Endothelial cell (in vitro differentiated cells): ENCODE results near the gene IQCE. TPM values are rescaled to one million over a fixed set of nuclear protein-coding genes. Genes with fewer than 3 reads are reported as not detected.

Source experiments
- DNase-seq: peaks from one replicate; pipeline ENCODE4 v3.0.0; 2021; ENCODE audit warnings: low spot score
- H3K27ac Mint-ChIP-seq: one replicate; pipeline ENCODE4 v1.8.0; 2021; ENCODE audit warnings: mixed read lengths, inconsistent platforms; ENCODE audit not compliant: unreplicated experiment
- H3K27me3 Mint-ChIP-seq: one replicate; pipeline ENCODE4 v1.8.0; 2021; ENCODE audit warnings: mild to moderate bottlenecking, moderate library complexity, mixed read lengths, inconsistent platforms; ENCODE audit not compliant: unreplicated experiment
- H3K36me3 Mint-ChIP-seq: one replicate; pipeline ENCODE4 v1.8.0; 2021; ENCODE audit warnings: mild to moderate bottlenecking, low read depth, mixed read lengths, inconsistent platforms; ENCODE audit not compliant: unreplicated experiment
- H3K4me1 Mint-ChIP-seq: one replicate; pipeline ENCODE4 v1.8.0; 2021; ENCODE audit warnings: mild to moderate bottlenecking, mixed read lengths, inconsistent platforms; ENCODE audit not compliant: unreplicated experiment
- H3K4me3 Mint-ChIP-seq: one replicate; pipeline ENCODE4 v1.8.0; 2021; ENCODE audit warnings: mild to moderate bottlenecking, mixed read lengths, inconsistent platforms; ENCODE audit not compliant: unreplicated experiment
- H3K9me3 Mint-ChIP-seq: one replicate; pipeline ENCODE4 v1.8.0; 2021; ENCODE audit warnings: mixed read lengths, inconsistent platforms; ENCODE audit not compliant: unreplicated experiment
- total RNA-seq: library from RNA; stranded (reverse); fragmentation: NEBNext Ultra II Directional; extraction: Animal tissue kit (Norgen Biotek cat#: 25700); gene quantifications from one replicate; pipeline ENCODE4 v1.2.1, GENCODE V29; 2021; ENCODE audit not compliant: unreplicated experiment
- TF ChIP-seq, protein P1 (sequence below): fragments of 200-600 bp; sonication (generic); IDR thresholded peaks from one replicate; pipeline ENCODE4 v1.5.0; 2021; ENCODE audit warnings: antibody characterized with exemption; ENCODE audit not compliant: unreplicated experiment

Gene IQCE
- total RNA-seq, 1 donor from 2014 or later: 9.6 TPM

DNA sequence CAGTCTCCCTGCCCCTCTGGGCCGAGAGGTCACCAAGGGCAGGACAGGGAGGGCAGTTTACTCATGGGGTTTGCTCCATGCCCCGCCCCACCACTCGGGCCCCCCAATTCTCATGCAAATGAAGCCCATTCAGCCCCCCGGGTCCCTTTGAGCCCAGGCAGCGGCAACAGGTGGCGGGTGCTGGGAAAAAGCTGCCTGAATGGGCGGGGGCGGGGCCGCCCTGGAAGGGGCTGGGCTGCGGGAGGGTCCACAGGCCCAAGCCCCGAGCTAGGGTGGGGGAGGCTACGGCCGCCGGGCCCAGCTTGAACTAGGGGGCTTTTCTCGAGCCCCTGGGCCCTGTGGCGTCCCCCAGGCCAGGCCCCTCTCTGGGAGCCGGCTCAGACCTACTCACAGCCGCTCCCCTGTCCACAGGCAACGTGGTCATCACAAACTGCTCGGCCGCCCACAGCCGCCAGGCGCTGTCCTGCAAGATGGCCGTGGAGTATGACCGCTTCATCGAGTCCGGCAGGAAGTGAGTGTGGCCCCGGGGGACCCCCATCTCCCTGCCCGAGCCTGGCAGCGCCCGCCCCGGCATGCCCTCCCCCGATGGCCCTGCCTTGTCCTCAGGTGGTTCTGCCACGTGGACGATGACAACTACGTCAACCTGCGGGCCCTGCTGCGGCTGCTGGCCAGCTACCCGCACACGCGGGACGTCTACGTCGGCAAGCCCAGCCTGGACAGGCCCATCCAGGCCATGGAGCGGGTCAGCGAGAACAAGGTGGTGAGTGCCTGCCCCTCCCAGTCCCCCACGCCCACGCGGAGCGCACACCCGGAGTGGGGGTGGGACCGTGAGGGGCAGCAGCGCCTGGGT lies 33.7 kb upstream of the IQCE start:
- TF ChIP-seq, protein P1, sequence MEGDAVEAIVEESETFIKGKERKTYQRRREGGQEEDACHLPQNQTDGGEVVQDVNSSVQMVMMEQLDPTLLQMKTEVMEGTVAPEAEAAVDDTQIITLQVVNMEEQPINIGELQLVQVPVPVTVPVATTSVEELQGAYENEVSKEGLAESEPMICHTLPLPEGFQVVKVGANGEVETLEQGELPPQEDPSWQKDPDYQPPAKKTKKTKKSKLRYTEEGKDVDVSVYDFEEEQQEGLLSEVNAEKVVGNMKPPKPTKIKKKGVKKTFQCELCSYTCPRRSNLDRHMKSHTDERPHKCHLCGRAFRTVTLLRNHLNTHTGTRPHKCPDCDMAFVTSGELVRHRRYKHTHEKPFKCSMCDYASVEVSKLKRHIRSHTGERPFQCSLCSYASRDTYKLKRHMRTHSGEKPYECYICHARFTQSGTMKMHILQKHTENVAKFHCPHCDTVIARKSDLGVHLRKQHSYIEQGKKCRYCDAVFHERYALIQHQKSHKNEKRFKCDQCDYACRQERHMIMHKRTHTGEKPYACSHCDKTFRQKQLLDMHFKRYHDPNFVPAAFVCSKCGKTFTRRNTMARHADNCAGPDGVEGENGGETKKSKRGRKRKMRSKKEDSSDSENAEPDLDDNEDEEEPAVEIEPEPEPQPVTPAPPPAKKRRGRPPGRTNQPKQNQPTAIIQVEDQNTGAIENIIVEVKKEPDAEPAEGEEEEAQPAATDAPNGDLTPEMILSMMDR: no peak
- no peak overlapping the region for H3K4me3 Mint-ChIP-seq
- H3K27me3 Mint-ChIP-seq: peaks cover 14% of the 10 kb centered on the region
- H3K36me3 Mint-ChIP-seq: peaks cover 5% of the 10 kb centered on the region
- no peak overlapping the region for H3K27ac Mint-ChIP-seq
- H3K4me1 Mint-ChIP-seq: peaks cover 20% of the 10 kb centered on the region
- no peaks in the 10 kb centered on the region for H3K9me3 Mint-ChIP-seq
- no peak for DNase-seq

DNA sequence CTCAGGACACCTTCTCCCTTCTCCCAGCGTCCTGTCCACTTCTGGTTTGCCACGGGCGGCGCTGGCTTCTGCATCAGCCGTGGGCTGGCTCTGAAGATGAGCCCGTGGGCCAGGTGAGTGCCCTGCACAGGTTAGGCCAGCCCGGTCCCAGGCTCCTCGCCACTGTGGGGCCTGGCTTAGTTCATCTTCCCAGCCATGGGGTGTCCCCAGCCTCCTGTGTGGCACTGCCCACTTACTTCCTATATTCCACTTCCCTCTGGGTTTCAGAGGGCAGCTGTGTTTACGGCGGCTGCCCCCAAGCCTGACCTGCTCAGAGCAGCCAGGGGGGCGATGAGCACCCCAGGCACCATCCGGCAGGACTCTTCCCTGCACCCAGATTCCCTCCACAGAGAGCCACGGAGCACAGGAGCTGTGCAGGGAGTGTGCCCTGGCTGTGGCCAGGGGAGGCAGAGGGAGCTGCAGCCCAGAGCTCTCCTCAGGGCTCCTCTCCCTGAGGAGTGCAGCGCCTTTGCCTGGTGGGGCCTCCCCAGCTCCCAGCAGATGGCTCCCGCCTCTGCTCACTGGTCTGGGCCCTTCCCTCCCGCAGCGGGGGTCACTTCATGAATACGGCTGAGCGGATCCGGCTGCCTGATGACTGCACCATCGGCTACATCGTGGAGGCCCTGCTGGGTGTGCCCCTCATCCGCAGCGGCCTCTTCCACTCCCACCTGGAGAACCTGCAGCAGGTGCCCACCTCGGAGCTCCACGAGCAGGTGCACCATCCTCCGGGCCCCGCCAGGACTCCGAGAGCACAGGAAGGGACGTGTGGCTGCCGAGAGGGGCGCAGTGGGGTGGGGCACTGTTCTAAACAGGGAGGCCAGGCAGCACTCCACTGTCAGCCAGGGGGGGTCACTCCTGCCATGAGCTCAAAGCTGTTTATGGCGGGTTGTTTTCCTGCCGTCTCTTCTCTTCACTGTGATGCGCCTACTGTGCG lies 32.8 kb upstream of the IQCE start:
- Mint-ChIP-seq H3K36me3 (peaks cover 5% of the 10 kb centered on the region), H3K4me3 (no peak overlapping the region), H3K27me3 (peaks cover 12% of the 10 kb centered on the region), H3K27ac (no peak overlapping the region), H3K4me1 (peaks cover 25% of the 10 kb centered on the region), H3K9me3 (no peaks in the 10 kb centered on the region)
- TF ChIP-seq, protein P1: no peak
- no peak for DNase-seq

DNA sequence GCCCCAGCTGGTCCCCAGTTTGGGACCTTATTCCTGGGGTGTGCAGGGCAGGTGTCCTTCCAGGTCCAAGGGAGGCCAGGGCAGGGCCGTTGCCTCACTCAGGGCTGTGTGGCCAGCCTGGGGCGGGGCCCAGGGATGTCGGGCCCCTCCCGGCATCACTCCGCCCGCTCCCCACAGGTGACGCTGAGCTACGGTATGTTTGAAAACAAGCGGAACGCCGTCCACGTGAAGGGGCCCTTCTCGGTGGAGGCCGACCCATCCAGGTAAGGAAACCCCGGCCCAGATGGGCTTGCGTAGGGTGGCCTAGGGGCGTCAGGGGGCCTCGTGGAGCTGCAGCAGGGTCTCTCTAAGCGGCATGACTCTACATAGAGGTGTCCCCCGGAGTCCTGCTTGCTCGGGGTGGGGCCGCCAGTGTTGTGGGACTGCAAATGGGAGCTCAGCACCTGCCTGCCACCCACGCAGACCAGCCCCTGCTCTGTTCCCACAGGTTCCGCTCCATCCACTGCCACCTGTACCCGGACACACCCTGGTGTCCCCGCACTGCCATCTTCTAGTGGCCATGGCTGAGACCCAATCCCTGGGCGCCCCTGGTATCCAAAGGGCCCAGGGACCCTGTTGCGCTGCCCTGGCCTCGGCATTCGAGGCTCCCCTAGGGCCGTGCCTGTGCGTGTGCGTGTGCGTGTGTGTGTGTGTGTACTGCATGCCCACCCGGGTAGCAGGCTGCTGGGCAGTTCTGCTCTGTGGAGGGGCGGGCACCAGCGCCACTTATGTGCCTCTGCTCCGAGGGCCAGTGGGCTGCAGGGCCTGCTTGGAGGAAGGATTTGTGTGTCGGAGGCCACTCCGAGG lies 31.9 kb upstream of the IQCE start:
- TF ChIP-seq, protein P1: no peak
- Mint-ChIP-seq H3K4me3 (no peak overlapping the region), H3K9me3 (no peaks in the 10 kb centered on the region), H3K27me3 (peaks cover 10% of the 10 kb centered on the region), H3K4me1 (peaks cover 20% of the 10 kb centered on the region), H3K36me3 (peaks cover 5% of the 10 kb centered on the region), H3K27ac (no peak overlapping the region)
- DNase-seq: no peak

DNA sequence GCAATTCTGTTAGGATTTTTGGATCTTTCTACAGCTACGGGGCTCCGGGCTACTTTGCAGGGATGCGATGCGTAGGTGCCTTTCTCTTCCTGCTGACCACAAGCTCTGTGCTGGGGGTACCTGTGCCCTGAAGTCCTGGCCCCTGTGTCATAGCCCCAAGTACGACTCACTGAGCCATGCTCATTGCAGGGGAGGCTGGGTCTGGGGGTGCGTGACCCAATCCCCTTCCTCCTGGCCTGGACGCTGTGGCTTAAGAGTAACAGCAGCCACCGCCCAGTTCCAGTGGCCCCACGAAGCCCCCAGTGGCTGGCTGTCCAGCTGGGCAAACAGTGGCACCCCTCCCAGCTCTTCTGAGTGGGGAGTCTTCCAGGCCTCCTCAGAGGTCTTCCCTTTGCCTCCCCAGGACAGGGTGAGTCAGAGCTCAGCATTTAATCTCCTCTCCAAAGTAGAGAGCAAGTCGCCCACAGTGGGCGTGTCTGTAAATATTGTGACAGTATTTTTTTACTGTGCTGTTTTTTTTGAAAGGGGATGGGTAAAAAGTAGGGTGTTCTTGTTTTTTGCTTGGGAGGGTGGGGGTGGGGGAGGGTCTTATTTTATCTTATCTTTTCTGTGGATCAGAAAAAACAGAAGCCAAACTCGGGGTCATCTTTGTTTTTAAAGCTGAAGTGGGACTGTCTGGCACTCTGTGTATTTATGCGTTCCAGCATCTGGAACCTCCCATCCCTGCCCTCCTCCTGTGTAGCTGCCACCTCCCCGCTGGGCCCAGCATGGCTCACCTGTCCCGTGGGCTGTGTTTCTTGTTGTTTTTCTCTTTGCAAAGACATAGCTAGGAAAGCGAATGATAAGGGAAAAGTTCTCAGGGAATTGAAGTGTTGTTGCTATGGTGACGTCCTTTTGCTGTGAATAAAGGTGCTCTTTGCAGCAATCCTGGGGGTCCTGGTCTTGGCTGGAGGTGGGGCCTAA lies 31.0 kb upstream of the IQCE start:
- Mint-ChIP-seq H3K9me3 (no peaks in the 10 kb centered on the region), H3K4me3 (peak overlapping the region; percentile 76), H3K27ac (no peak overlapping the region), H3K36me3 (peaks cover 5% of the 10 kb centered on the region), H3K27me3 (peaks cover 11% of the 10 kb centered on the region), H3K4me1 (peaks cover 14% of the 10 kb centered on the region)
- no peak for DNase-seq
- TF ChIP-seq, protein P1: no peak
